RCC 7860 (cell line): Measurements from ENCODE around the gene NRCAM.
A peak's percentile ranks its signal among the peaks of the same experiment; 100 is the strongest.
"Not testable (repeated sequence)": the region's sequence is repeated elsewhere in the genome, so short reads cannot be mapped to it uniquely, and the experiment has no call there.

Source experiments
- DNase-seq: peaks from one replicate; pipeline ENCODE4 v3.0.0-alpha.2; 2015; ENCODE audit warnings: low spot score
- FAIRE-seq: peaks from 2 replicates; lab custom pipeline; 2012; peaks lifted over from hg19 to GRCh38; lab: Jason Lieb, UNC

Gene NRCAM

DNA sequence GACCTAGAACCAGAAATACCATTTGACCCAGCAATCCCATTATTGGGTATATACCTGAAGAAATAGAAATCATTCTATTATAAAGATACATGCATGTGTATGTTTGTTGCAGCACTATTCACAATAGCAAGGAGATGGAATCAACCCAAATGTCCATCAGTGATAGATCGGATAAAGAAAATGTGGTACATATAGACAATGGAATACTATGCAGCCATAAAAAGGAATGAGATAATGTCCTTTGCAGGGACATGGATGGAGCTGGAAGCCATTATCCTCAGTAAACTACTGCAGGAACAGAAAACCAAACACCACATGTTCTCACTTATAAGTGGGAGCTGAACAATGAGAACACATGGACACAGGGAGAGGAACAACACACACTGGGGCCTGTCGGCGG lies 196.8 kb downstream of the NRCAM start:
- not testable (repeated sequence) for FAIRE-seq, DNase-seq

DNA sequence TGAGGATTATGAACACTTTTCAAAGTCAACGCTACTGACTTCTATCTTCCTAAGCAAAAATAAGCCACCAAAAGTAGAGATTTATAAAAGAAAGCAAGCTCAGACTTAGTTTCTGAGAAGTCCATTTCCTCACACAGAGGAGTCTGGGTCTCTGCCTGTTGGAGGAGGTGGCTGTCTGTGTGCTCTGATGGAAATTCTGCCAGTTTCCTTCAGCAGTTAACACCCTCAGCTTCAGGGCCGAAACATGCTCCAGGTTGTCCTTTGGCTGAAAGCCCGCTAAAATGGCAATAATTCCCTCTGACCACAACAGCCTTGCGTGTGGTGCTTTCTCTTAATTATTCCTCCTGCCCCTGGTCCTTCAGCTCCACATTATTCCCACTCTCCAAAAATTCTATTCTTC lies 198.3 kb downstream of the NRCAM start:
- DNase-seq: no peak

DNA sequence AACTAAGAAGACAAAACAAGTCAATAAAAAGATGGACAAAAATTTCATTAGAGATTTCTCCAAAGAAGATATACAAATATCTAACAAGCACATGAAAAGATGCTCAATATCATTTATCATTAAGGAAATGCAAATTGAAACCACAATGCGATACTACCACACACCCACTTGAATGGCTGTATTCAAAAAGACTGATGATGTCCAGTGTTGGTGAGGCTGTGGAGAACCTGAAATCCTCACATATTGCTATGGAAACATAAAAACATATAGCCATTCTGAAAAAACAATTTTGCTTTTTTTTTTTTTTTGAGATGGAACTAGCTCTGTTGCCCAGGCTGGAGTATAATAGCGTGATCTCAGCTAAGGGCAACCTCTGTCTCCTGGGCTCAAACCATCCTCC lies 202.0 kb downstream of the NRCAM start:
- no peak for FAIRE-seq
- DNase-seq: no peak

More for the DNA sequence above, 198.3 kb downstream of the NRCAM start:
- FAIRE-seq: no peak

DNA sequence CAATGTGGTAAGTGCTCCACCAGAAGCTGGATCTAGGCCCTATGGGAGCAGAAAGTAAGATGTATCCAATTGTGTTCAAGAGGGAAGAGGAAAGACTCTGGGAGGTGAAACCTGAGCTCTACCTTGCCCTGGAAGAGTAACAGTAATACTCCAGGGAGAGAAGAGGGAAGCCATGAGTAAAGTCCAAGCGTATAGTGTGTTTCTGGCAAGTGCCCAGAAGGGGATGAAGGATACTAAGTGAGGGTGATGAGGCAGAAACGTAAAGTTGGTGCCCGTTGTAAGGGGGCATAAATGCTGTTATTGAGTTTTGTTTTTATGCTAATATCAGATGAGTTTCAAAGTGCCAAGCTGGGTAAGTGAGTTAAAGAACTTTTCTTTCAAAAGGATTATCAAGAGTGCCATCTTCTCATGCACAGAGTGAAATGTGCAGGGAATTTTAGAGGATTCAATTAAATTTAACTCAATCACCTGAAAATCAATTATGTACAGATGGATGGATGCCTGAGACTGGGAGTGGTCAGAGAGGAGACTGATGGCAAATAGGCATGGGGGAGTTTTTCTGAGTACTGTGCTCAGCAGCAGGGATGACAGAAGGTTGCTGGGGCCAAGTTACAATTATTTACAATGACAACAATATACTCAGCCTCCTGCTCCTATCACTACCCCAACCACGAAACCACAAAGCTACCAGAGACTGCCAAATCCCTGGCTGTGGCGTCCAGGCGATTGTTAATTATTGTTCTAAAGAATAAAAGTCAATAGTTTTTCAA lies 202.8 kb downstream of the NRCAM start:
- FAIRE-seq: peak; percentile 98
- DNase-seq: peak; percentile 92

DNA sequence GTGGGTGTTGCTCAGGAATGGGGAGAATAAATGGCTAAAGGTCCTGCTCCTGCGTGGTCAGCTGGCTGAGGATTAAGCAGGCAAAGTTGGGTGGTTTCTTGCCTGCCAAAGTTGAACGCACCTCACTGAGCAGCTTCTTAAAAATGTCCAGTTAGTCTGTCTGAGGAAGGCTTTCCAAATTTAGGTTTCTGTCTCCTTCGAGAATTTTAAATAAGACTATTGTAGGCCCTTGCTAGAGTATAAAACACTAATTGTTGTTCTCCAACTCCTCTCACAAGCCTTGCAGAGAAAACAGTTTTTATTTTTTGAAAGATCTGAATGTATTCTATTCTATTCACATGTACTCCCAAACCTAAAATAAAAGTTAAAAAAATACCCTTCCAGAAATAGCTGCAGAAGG lies 204.1 kb downstream of the NRCAM start:
- no peak for FAIRE-seq
- DNase-seq: no peak

DNA sequence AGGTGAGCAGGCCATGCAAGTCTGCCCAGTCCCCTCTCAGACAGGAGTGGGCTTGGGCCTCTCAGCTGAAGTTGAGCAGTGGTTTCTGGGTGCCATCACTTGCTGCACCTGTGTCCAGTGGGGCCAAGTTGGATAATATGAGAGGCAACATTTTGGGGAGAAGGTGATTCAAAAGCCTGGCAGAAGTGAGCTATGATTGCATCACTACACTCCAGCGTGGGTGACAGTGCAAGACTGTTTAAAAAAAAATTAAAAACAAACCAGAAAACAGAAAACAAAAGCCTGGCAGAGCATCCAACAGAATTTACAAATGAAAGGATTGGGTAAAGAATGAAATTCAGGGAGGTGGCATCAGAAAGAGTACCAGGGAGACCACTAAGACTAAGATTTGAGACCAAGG lies 204.5 kb downstream of the NRCAM start:
- no peak for DNase-seq
- no peak for FAIRE-seq

DNA sequence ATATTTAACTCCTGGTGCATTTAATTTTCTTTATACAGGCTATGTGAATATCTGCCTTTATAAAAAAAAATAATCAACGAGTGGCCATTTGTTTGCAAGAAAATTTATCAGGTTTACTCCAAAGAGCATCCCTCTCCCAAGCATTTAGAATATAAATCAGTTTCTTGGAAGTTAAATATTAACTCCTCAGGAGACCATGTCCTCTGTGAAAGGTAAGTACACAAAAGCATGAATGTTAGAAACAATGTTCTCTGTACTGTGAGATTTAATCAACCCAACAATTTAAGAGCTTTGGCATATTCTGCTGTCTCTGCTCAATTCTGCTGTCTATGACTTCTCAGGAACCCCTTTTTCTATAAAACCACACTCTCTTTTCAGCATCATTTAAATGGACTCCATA lies 206.8 kb downstream of the NRCAM start:
- DNase-seq (no peak), FAIRE-seq (peak; percentile 14)

DNA sequence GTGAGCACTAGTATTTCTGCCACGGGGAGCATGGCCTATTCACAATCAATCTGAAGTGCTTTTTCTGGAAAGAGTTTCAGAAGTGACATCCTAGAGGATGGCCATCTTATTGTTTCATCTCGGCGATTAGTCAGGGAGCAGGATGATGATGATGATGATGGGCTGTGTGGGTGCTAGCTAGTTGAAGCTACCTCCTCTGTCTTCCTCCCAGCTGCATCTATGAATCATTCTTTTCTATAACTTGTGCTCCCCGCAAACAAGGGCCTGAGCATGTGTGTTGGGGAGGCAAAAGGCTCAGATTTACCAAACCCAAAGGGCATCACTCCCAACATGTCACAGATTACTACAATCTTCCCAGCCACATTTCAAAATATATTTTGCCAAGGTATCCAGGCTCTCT lies 207.4 kb downstream of the NRCAM start:
- FAIRE-seq (no peak), DNase-seq (no peak)

DNA sequence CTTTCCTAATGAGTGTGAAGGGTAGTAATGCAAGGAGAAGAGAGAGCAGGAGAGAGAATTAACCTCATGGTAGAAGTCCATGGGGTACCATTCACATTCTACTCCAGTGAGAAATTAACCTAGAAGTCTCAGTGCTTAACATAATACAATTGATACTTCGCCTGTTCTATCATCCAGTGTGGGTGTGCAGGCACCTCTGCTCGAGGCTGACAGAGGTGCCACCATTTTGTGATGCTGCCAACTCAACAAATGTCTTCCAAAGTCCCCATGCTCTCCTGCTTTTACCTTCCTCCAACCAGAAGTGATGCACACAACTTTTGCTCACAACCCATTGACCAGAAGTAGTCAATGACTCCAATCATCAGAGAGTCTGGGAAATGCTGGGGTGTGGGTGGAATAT lies 207.8 kb downstream of the NRCAM start:
- no peak for FAIRE-seq
- no peak for DNase-seq

DNA sequence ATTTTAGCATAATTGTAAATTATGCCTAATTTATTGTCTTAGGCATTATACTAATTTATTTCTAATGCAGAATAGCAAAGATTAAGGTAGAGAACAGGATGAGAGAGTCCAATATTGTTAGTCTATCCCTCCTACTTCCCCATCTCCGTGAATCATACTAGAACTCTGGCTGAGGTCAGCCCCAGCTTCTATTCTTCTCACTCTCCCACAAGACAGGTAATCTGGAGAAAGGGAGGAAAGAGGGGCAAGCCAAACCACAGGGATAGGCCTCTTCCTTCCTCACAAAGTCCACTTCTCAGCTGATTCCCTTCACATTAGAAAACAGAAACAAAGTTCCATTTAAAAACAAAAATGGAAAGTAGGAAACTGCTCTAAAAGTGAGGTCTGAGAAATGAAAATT lies 208.6 kb downstream of the NRCAM start:
- FAIRE-seq (peak; percentile 91), DNase-seq (peak; percentile 71)

DNA sequence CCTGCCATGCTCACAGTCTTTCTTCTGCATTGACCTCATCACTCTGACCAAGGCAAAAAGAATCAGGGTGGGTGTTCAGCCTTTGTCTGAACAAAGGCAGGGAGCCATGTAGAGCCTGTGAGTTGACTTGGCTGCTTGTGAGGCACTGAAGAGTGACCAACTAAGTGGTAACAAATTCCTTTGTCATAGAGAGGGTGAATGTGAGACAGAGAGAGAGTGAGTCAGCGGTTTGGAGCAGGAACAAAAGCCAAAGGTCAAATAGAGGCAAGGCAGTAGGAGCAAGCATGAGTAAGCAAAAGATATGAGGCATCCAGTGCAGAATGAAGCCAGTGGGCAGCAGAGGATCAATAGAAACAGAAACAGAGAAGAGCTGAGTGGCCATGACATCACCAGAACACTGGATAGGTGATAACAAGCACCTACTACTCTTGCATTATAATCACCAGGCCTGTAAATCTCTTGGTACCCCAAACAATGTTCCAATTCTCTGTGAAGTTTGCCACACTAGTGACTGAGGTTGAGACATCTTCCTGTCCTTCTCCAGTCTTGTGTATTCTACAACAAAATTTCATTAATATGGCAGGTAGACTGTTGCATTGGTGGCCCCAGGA lies 209.9 kb downstream of the NRCAM start:
- DNase-seq: peak; percentile 100
- peak; percentile 100 for FAIRE-seq

DNA sequence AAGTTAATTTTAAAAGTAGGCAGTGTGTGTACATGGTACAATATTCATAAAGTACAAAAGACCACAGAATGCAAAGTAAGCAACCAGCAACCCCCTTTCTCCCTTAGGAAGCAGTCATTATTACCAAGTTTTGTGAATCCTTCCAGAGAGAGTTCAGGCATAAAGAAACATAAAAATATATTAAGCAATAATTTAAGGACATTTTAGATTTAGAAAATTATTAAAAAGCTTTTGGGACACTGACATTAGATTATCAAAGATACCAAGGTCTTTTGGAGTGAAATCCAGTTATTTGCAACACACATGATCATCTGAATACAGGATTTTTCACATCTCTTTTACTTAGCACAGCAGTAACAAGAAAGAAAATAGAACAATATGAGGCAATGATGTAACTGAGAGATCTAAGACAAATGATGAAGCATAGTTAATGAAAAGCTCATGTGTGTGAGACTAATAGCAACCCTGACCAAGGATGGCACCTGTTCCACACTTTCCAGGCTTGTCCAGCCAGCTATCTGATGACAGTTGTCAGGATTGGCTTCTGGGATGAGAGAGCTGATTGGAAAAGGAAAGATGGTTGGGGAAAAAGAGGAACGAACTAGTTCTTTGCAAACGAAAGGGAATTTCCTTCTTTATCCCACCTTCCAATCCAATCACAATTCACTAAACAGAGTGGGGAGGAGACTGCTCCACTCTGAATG lies 210.6 kb downstream of the NRCAM start:
- FAIRE-seq (no peak), DNase-seq (no peak)

DNA sequence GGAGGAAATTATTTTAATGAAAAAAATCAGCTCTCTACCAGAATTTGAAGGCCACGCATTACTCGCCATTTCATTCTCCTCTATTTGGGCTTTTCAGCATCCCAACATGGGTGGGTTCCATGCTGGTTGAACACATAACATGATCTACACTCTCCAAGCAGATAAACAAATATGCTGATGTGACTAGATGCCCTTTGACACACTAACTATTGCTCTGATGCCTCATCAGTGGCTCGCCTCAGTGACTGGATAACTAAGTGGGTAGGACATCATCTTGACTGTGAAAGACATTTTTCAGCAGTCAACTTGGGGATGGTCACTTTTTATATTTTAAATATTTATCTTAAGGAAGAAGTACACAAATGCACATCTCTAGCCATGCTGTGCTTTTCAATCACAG lies 212.1 kb downstream of the NRCAM start:
- FAIRE-seq: peak; percentile 63

DNA sequence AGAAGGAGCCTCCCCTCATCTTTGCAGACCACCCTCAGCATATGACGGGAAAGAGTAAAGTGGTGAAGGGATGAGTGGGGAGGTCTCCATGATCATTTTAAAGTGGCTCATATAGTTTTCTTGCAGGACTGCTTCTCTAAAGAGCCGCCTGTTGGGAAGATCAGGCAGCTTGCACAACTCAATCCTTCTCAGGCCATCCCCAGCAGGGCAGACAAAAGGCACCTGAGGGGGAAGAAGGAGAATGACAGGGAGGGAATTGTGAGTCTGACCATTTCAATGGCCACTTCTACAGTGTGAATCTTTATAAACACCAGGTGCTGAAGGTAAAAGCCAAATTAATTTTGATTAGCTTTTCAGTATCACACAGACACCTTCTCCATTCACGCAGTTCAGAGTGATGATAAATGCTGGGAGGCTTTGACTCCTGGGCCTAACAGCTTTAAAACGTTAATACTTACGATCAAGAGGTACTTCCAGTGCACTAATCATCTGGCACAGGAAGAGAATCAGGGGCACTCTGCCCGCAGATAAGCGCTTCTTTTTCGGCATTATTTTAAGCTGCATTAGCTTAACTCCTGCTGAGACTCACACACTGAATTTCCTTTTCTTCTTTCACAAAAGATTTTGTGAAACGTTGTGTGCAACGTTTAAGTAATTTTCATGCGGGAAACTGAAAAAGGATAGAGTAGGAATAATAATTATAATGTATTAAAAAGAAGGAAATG lies 216.6 kb downstream of the NRCAM start:
- DNase-seq: no peak

More for the DNA sequence above, 212.1 kb downstream of the NRCAM start:
- peak; percentile 63 for DNase-seq

DNA sequence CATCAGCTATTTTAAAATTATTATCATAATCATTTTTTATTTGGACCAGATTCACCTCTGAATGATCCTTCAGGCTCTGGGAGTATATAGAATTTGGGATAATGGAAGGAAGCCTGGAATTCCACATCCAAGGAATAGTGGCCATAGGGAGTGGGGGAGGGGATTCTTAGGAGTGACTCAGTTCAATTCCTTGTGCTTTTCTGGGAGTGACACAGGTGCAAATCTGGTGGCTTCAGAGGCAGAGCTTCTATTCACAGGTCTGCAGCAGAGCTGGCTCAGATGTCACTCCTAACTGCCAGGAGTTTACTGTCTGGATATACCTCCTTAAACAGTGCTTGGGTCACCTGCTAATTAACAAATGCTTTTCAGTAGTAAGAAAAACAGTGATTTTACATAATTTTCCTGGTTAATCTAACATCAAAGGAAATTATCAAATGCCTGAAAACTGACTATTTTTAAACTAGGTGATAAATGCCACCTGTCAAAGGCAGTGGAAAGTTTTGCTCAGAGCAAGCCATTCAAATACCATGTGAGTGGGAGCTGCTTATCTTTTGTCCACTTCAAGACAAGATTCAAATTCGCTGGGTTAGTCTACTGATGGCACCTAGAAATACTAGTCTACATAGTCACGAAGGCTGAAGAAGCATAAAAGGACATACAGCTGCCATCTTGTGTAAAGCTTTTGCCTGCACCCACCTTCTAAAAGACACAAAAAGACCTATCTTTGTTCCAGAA lies 219.4 kb downstream of the NRCAM start:
- DNase-seq (no peak), FAIRE-seq (no peak)

More for the DNA sequence above, 216.6 kb downstream of the NRCAM start:
- FAIRE-seq: no peak

DNA sequence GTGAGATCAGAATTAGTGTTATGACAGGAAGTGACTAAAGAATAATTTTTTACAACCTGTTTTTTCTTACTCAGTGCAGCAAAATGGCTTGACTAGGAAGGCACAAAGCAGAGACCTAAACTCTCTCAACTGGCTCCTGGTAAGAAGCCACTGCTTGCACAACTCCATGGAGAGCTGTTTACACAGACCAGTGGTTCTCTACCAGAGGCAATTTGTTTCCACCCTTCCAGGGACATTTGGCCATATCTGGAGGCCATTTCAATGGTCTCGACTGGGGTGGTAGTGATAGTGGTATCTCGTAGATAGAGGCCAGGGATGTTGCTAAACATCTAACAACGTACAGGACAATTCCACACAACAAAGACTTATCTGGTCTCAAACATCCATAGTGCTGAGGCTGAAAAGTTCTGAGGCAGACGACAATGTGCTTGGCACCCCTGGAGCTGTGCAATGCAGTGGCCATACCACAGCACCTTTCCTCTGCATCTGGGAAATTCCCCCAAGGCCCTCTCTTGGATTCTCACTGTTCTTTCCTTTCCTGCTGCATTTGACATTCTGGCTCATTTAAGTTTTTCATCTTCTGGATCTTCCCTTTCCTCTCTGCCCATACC lies 220.7 kb downstream of the NRCAM start:
- no peak for FAIRE-seq

DNA sequence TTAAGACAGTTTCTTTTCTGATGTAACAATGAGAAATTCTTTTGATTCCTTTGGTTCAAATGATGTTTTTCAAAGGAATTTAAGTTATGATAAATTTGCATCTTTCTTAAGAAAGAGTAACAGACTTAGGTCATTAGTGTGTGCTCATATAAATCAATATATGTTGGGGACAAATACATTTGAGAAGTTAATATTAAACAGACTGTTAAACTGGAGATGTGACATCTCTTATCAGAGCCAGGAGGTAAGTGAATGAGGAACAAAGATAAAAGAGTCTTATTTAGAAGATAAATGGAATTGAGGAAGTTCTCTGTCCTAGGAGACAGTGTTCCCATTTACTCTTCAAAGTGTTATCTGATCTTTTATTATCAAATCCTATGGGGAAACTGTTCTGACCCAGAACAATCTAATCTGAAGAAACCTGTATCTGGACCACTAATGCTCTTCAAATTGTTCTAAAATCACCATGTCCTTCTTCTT lies 221.2 kb downstream of the NRCAM start:
- peak; percentile 84 for FAIRE-seq

More for the DNA sequence above, 220.7 kb downstream of the NRCAM start:
- DNase-seq: no peak

DNA sequence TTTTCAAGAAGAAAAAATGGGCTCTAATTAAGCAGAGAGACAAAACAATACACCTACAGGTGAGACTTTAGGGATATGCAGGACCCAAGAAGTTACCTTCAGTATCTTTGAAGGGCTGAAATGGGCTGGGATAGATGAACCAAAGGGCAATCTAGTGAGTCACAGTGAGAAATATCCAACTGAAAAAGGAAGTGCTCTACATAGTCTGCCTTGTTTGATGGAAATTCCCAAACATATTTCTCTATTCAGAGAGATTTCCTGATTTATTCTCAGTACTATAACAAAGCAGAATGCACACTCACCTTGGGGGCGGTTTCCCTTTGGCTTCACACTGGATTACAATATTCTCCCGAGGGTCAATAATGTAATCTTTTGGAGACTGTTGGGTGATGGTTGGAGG lies 222.0 kb downstream of the NRCAM start:
- DNase-seq (peak; percentile 61), FAIRE-seq (no peak)

More for the DNA sequence above, 221.2 kb downstream of the NRCAM start:
- no peak for DNase-seq

DNA sequence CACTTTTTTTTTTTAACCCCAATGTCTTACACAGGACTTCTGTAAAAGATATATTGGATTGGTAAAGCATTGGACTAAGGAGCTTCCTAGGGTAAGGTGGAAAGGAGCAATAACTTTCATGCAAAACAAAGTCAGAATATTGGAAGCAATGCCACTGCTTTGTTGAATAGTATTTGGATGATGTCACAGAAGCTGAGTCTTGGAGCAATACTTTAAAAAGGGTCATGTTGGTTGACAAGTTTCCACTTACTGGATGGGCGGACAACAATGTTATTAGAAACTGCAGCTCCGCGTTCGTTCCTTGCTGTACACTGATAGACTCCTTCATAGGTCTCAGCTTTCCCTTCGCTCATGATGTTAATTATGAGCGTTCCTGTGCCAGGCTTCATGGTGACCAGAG lies 224.2 kb downstream of the NRCAM start:
- DNase-seq (no peak), FAIRE-seq (no peak)

DNA sequence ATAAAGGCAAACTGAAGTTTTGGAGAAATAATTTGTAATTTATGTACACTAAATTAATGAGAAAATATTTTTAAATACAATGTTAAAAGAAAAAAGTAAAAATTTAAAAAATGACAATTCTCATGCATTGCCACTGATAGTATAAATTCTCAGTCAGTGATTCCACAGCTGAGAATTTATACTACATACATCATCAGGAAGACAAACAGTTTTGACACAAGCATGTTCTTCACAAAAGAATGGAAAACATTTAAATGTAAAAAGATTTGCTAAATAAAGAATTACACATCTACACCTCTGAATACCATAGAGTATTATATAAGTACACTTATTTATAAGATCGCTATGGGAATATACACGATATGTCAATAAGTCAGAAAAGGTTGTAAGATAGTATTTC lies 225.0 kb downstream of the NRCAM start:
- FAIRE-seq: peak; percentile 66
- DNase-seq: no peak
